ENCODE measurements around the gene CCNH. TPM values are rescaled to one million over a fixed set of nuclear protein-coding genes. Genes with fewer than 3 reads are reported as not detected.
A peak's percentile ranks its signal among the peaks of the same experiment; 100 is the strongest.

The CCNH gene
- total RNA-seq, 1 donor from 2014 or later, result 32.6 TPM

GRCh38 chr5:87393331-87393730, 19.4 kb downstream of the CCNH start:
- peaks cover 63% of the 10 kb centered on the region for H3K4me1 Mint-ChIP-seq (ENCODE audit: unreplicated experiment)
- peak overlapping the region; percentile 19 for H3K4me3 Mint-ChIP-seq (ENCODE audit: unreplicated experiment)
- H3K27me3 Mint-ChIP-seq (ENCODE audit: unreplicated experiment), result no peaks in the 10 kb centered on the region
- H3K9me3 Mint-ChIP-seq (ENCODE audit: unreplicated experiment), result no peaks in the 10 kb centered on the region
- no peak for DNase-seq (ENCODE audit: extremely low spot score, unreplicated experiment)
- TF ChIP-seq CTCF (IDR thresholded peaks at IDR 0.05), result no peak
- H3K27ac Mint-ChIP-seq (ENCODE audit: unreplicated experiment), result peak overlapping the region; percentile 95
- peaks cover 54% of the 10 kb centered on the region for H3K36me3 Mint-ChIP-seq (ENCODE audit: unreplicated experiment)

GRCh38 chr5:87392801-87393200, 19.9 kb downstream of the CCNH start:
- Mint-ChIP-seq H3K4me3 (ENCODE audit: unreplicated experiment) (peak overlapping the region; percentile 19), H3K4me1 (ENCODE audit: unreplicated experiment) (peaks cover 68% of the 10 kb centered on the region), H3K9me3 (ENCODE audit: unreplicated experiment) (no peaks in the 10 kb centered on the region), H3K27ac (ENCODE audit: unreplicated experiment) (peak overlapping the region; percentile 95), H3K36me3 (ENCODE audit: unreplicated experiment) (peaks cover 52% of the 10 kb centered on the region), H3K27me3 (ENCODE audit: unreplicated experiment) (no peaks in the 10 kb centered on the region)
- no peak for TF ChIP-seq CTCF (IDR thresholded peaks at IDR 0.05)
- no peak for DNase-seq (ENCODE audit: extremely low spot score, unreplicated experiment)

- H3K9me3 Mint-ChIP-seq (ENCODE audit: unreplicated experiment), result no peaks in the 10 kb centered on the region
- H3K4me3 Mint-ChIP-seq (ENCODE audit: unreplicated experiment), result no peak overlapping the region
- DNase-seq (ENCODE audit: extremely low spot score, unreplicated experiment), result no peak
- H3K27me3 Mint-ChIP-seq (ENCODE audit: unreplicated experiment), result no peaks in the 10 kb centered on the region
- peaks cover 50% of the 10 kb centered on the region for H3K36me3 Mint-ChIP-seq (ENCODE audit: unreplicated experiment)
- TF ChIP-seq CTCF (IDR thresholded peaks at IDR 0.05), result no peak
- peak overlapping the region; percentile 95 for H3K27ac Mint-ChIP-seq (ENCODE audit: unreplicated experiment)
- H3K4me1 Mint-ChIP-seq (ENCODE audit: unreplicated experiment), result peaks cover 71% of the 10 kb centered on the region
Observed at GRCh38 chr5:87392170-87392569, 20.6 kb downstream of the CCNH start.

- no peaks in the 10 kb centered on the region for H3K9me3 Mint-ChIP-seq (ENCODE audit: unreplicated experiment)
- DNase-seq (ENCODE audit: extremely low spot score, unreplicated experiment), result no peak
- peak overlapping the region; percentile 66 for H3K27ac Mint-ChIP-seq (ENCODE audit: unreplicated experiment)
- H3K4me3 Mint-ChIP-seq (ENCODE audit: unreplicated experiment), result no peak overlapping the region
- peaks cover 69% of the 10 kb centered on the region for H3K4me1 Mint-ChIP-seq (ENCODE audit: unreplicated experiment)
- H3K36me3 Mint-ChIP-seq (ENCODE audit: unreplicated experiment), result peaks cover 52% of the 10 kb centered on the region
- TF ChIP-seq CTCF (IDR thresholded peaks at IDR 0.05), result no peak
- no peaks in the 10 kb centered on the region for H3K27me3 Mint-ChIP-seq (ENCODE audit: unreplicated experiment)
Observed at GRCh38 chr5:87390576-87391199, 22.0 kb downstream of the CCNH start.

GRCh38 chr5:87390075-87390474, 22.7 kb downstream of the CCNH start:
- DNase-seq (ENCODE audit: extremely low spot score, unreplicated experiment), result no peak
- peaks cover 49% of the 10 kb centered on the region for H3K36me3 Mint-ChIP-seq (ENCODE audit: unreplicated experiment)
- H3K9me3 Mint-ChIP-seq (ENCODE audit: unreplicated experiment), result no peaks in the 10 kb centered on the region
- H3K27ac Mint-ChIP-seq (ENCODE audit: unreplicated experiment), result peak overlapping the region; percentile 66
- peaks cover 64% of the 10 kb centered on the region for H3K4me1 Mint-ChIP-seq (ENCODE audit: unreplicated experiment)
- no peak for TF ChIP-seq CTCF (IDR thresholded peaks at IDR 0.05)
- H3K4me3 Mint-ChIP-seq (ENCODE audit: unreplicated experiment), result no peak overlapping the region
- H3K27me3 Mint-ChIP-seq (ENCODE audit: unreplicated experiment), result no peaks in the 10 kb centered on the region

Measured in osteocyte (in vitro differentiated cells).